H1 (cell line): ENCODE data around the gene MSANTD7. TPM values are rescaled to one million over a fixed set of nuclear protein-coding genes. Genes with fewer than 3 reads are reported as not detected.

Experiments used
- CTCF ChIA-PET: fragments of 300-600 bp; sonication (Branson Sonifier 250); formaldehyde crosslinking; loops from one replicate; lab custom pipeline; 2021; ENCODE audit not compliant: partially characterized antibody; lab: Charles Lee
- POLR2A ChIA-PET: fragments of 300-600 bp; sonication (Branson Sonifier 250); formaldehyde crosslinking; loops from one replicate; lab custom pipeline; 2021; ENCODE audit warnings: inconsistent platforms; ENCODE audit not compliant: partially characterized antibody; lab: Charles Lee
- DNase-seq, 2 experiments: peaks; one replicate each; pipeline versions ENCODE4 v3.0.0 to v3.0.0-alpha.2; 2010 to 2022; ENCODE audit warnings: low spot score in 2 of 2, low read depth in 1 of 2, mixed read lengths in 1 of 2
- FAIRE-seq: peaks from 2 replicates; lab custom pipeline; 2011; peaks lifted over from hg19 to GRCh38; lab: Jason Lieb, UNC
- H2AFZ ChIP-seq: 2 replicates; pipeline ENCODE4 v1.8.1; 2012; ENCODE audit warnings: low read length, inconsistent platforms
- H2AK5ac ChIP-seq: 2 replicates; pipeline ENCODE4 v1.6.1; 2013; ENCODE audit warnings: low read depth, low read length
- H2BK120ac ChIP-seq: replicated peaks from 2 replicates; pipeline ENCODE3; 2013; ENCODE audit warnings: low read depth, low read length, inconsistent platforms
- H2BK12ac ChIP-seq: 2 replicates; pipeline ENCODE4 v1.6.1; 2013; ENCODE audit warnings: low read depth, low read length
- H2BK15ac ChIP-seq: 2 replicates; pipeline ENCODE4 v1.6.1; 2013; ENCODE audit warnings: low read length
- H2BK20ac ChIP-seq: 2 replicates; pipeline ENCODE4 v1.6.1; 2013; ENCODE audit warnings: low read length
- H2BK5ac ChIP-seq: 2 replicates; pipeline ENCODE4 v1.6.1; 2013; ENCODE audit warnings: low read depth, low read length
- H3K14ac ChIP-seq: 2 replicates; pipeline ENCODE4 v1.6.1; 2013; ENCODE audit warnings: inconsistent platforms; ENCODE audit not compliant: insufficient read length
- H3K18ac ChIP-seq: 2 replicates; pipeline ENCODE4 v1.6.1; 2013; ENCODE audit warnings: low read length; ENCODE audit errors: extremely low read depth
- H3K23ac ChIP-seq: 2 replicates; pipeline ENCODE4 v1.6.1; 2013; ENCODE audit warnings: inconsistent platforms; ENCODE audit not compliant: insufficient read length
- H3K23me2 ChIP-seq: 2 replicates; pipeline ENCODE4 v1.6.1; 2013; ENCODE audit warnings: low read depth, low read length
- H3K27ac ChIP-seq: 2 replicates; pipeline ENCODE4 v1.6.1; 2011; ENCODE audit warnings: low read depth, low read length, inconsistent platforms
- H3K27me3 ChIP-seq, 4 experiments: replicated peaks in 1 of 4; 1 replicate in 1 of 4; 2 replicates in 3 of 4; pipeline versions ENCODE4 v1.6.1 to v1.8.1; 2011 to 2013; ENCODE audit warnings: low read length in 3 of 4, mild to moderate bottlenecking in 3 of 4, inconsistent platforms in 2 of 4, mixed read lengths in 2 of 4, moderate library complexity in 1 of 4; ENCODE audit not compliant: control insufficient read depth in 3 of 4, insufficient read depth in 3 of 4; ENCODE audit errors: extremely low read depth in 1 of 4
- H3K36me3 ChIP-seq, 4 experiments: 2 replicates each; pipeline versions ENCODE4 v1.6.1 to v1.8.1; 2011 to 2013; ENCODE audit warnings: mild to moderate bottlenecking in 4 of 4, low read length in 3 of 4, moderate library complexity in 2 of 4, control low read depth in 1 of 4, inconsistent platforms in 1 of 4; ENCODE audit not compliant: insufficient read depth in 4 of 4, control insufficient read depth in 2 of 4
- H3K4ac ChIP-seq: replicated peaks from 2 replicates; pipeline ENCODE3; 2013; ENCODE audit warnings: low read length, low read depth, mixed read lengths, inconsistent platforms; ENCODE audit not compliant: insufficient read length
- H3K4me1 ChIP-seq, 4 experiments: replicated peaks in 1 of 4; 1 replicate in 1 of 4; 2 replicates in 3 of 4; pipeline versions ENCODE4 v1.6.1 to v1.8.1; 2011 to 2013; ENCODE audit warnings: low read length in 3 of 4, inconsistent platforms in 2 of 4, mixed read lengths in 1 of 4; ENCODE audit not compliant: insufficient read depth in 4 of 4, control insufficient read depth in 3 of 4
- H3K4me2 ChIP-seq, 2 experiments: 2 replicates each; pipeline versions ENCODE4 v1.6.1 to v1.8.1; 2011 to 2013; ENCODE audit warnings: low read depth in 2 of 2, low read length in 2 of 2, control low read depth in 1 of 2, inconsistent platforms in 1 of 2, mild to moderate bottlenecking in 1 of 2; ENCODE audit not compliant: insufficient read depth in 1 of 2
- H3K4me3 ChIP-seq, 4 experiments: fragments of 200-600, 300-600 bp in 1 of 4; sonication (generic), shearing (Covaris generic), sonication (Bioruptor Twin) in 1 of 4; 2 replicates each; pipeline versions ENCODE4 v1.5.1 to v1.8.1; 2011 to 2016; ENCODE audit warnings: low read length in 4 of 4, low read depth in 3 of 4, control low read depth in 2 of 4, inconsistent platforms in 2 of 4, mild to moderate bottlenecking in 2 of 4, mixed read lengths in 1 of 4, moderate library complexity in 1 of 4; ENCODE audit not compliant: insufficient read depth in 2 of 4; ENCODE audit errors: extremely low read depth in 1 of 4
- H3K56ac ChIP-seq: replicated peaks from 2 replicates; pipeline ENCODE3; 2013; ENCODE audit warnings: low read depth, mild to moderate bottlenecking, mixed read lengths, low read length, inconsistent platforms; ENCODE audit not compliant: insufficient read length
- H3K79me1 ChIP-seq: 2 replicates; pipeline ENCODE4 v1.6.1; 2013; ENCODE audit warnings: low read depth, low read length, control low read depth
- H3K79me2 ChIP-seq, 2 experiments: 2 replicates each; pipeline versions ENCODE4 v1.6.1 to v1.8.1; 2012 to 2013; ENCODE audit warnings: low read length in 2 of 2, mild to moderate bottlenecking in 2 of 2, inconsistent platforms in 1 of 2; ENCODE audit not compliant: insufficient read depth in 2 of 2, control insufficient read depth in 1 of 2
- H3K9ac ChIP-seq, 4 experiments: replicated peaks in 1 of 4; 1 replicate in 1 of 4; 2 replicates in 3 of 4; pipeline versions ENCODE4 v1.6.1 to v1.8.1; 2011 to 2013; ENCODE audit warnings: low read depth in 3 of 4, low read length in 3 of 4, control low read depth in 2 of 4, mild to moderate bottlenecking in 2 of 4, moderate library complexity in 2 of 4, inconsistent platforms in 1 of 4; ENCODE audit errors: extremely low read depth in 1 of 4
- H3K9me3 ChIP-seq, 2 experiments: 2 replicates each; pipeline versions ENCODE4 v1.6.1 to v1.8.1; 2012 to 2013; ENCODE audit warnings: mild to moderate bottlenecking in 2 of 2, moderate library complexity in 2 of 2, control low read depth in 1 of 2, inconsistent platforms in 1 of 2, low read depth in 1 of 2, low read length in 1 of 2, mixed read lengths in 1 of 2; ENCODE audit not compliant: insufficient read depth in 2 of 2
- H4K20me1 ChIP-seq, 2 experiments: replicated peaks in 1 of 2; 2 replicates each; pipeline versions ENCODE3 to v1.8.1; 2011 to 2013; ENCODE audit warnings: inconsistent platforms in 2 of 2, low read length in 2 of 2, mild to moderate bottlenecking in 1 of 2; ENCODE audit not compliant: insufficient read depth in 2 of 2, control insufficient read depth in 1 of 2
- H4K5ac ChIP-seq: 2 replicates; pipeline ENCODE4 v1.6.1; 2013; ENCODE audit warnings: low read length, low read depth, mixed read lengths, inconsistent platforms; ENCODE audit not compliant: insufficient read length
- H4K8ac ChIP-seq: 2 replicates; pipeline ENCODE4 v1.8.0; 2013; ENCODE audit warnings: mild to moderate bottlenecking, moderate library complexity, low read length, inconsistent platforms; ENCODE audit not compliant: insufficient read depth; ENCODE audit errors: extremely low read depth
- H4K91ac ChIP-seq: replicated peaks from 2 replicates; pipeline ENCODE3; 2013; ENCODE audit warnings: low read length, mixed read lengths, inconsistent platforms; ENCODE audit not compliant: insufficient read length
- CTCF ChIP-seq, 3 experiments: IDR thresholded peaks; 1 replicate in 2 of 3; 2 replicates in 1 of 3; pipeline versions ENCODE4 v1.5.1 to v1.6.1; 2011; ENCODE audit warnings: low read length in 3 of 3, mild to moderate bottlenecking in 3 of 3, inconsistent platforms in 2 of 3, low read depth in 1 of 3, moderate library complexity in 1 of 3; ENCODE audit not compliant: insufficient read depth in 1 of 3; ENCODE audit errors: control extremely low read depth in 1 of 3
- GTF2F1 ChIP-seq: IDR thresholded peaks from 2 replicates; pipeline ENCODE4 v1.6.1; 2012; ENCODE audit warnings: low read depth, low read length, improper control_type of control experiment, borderline replicate concordance
- JUN ChIP-seq: IDR thresholded peaks from 2 replicates; pipeline ENCODE4 v1.6.1; 2011; ENCODE audit warnings: low read depth, mild to moderate bottlenecking, improper control_type of control experiment, low read length
- MAFK ChIP-seq: IDR thresholded peaks from 2 replicates; pipeline ENCODE4 v1.6.1; 2012; ENCODE audit warnings: low read depth, mild to moderate bottlenecking, improper control_type of control experiment, low read length
- PHF8 ChIP-seq: fragments of 200-600 bp; sonication (generic); conservative IDR thresholded peaks from 2 replicates; pipeline ENCODE4 v1.7.1; 2012; ENCODE audit warnings: low read depth, mild to moderate bottlenecking, inconsistent platforms, low read length, moderate library complexity
- POLR2AphosphoS5 ChIP-seq: IDR thresholded peaks from 2 replicates; pipeline ENCODE4 v1.6.1; 2011; ENCODE audit warnings: low read depth, low read length
- RAD21 ChIP-seq, 2 experiments: IDR thresholded peaks in 1 of 2; conservative IDR thresholded peaks in 1 of 2; 2 replicates each; pipeline ENCODE4 v1.6.1; 2011; ENCODE audit warnings: low read depth in 2 of 2, low read length in 2 of 2, improper control_type of control experiment in 1 of 2, inconsistent platforms in 1 of 2, mild to moderate bottlenecking in 1 of 2, moderate library complexity in 1 of 2
- SP2 ChIP-seq: IDR thresholded peaks from 2 replicates; pipeline ENCODE4 v1.6.1; 2012; ENCODE audit warnings: mild to moderate bottlenecking, low read length, inconsistent platforms
- TEAD4 ChIP-seq: IDR thresholded peaks from 2 replicates; pipeline ENCODE4 v1.6.1; 2012; ENCODE audit warnings: low read depth, low read length, inconsistent platforms, mixed read lengths
- WGBS, 2 experiments: shearing (Covaris generic) in 1 of 2; methylation state at CpG; one replicate each; pipeline versions ENCODE4 v1.1.6 to v1.1.7; 2013 to 2015; ENCODE audit warnings: low lambda C conversion rate in 2 of 2, mixed read lengths in 2 of 2, inconsistent platforms in 1 of 2, low coverage in 1 of 2, missing lambda C conversion rate in 1 of 2; ENCODE audit not compliant: insufficient replicate concordance in 2 of 2, insufficient coverage in 1 of 2, insufficient read length in 1 of 2; ENCODE audit errors: extremely low coverage in 1 of 2, missing lambda C conversion rate in 1 of 2; 5-methylcytosine and 5-hydroxymethylcytosine counted together
- polyA plus RNA-seq, 7 experiments: library from polyadenylated mRNA; depleted of rRNA in 3 of 7; stranded (reverse) in 5 of 7; unstranded in 2 of 7; fragments of >200 nt in 5 of 7; fragments of 200-250 nt in 2 of 7; gene quantifications; 1 replicate in 5 of 7; 2 replicates in 1 of 7; 4 replicates in 1 of 7; pipeline versions ENCODE4 v1.2.1 to v1.2.3, GENCODE V29; 2011 to 2013; ENCODE audit warnings: missing spikeins in 2 of 7, mixed read lengths in 2 of 7
- total RNA-seq: library from RNA; stranded (reverse); fragmentation: NEBNext Ultra II Directional; extraction: Animal tissue kit (Norgen Biotek cat#: 25700); gene quantifications from 2 replicates; pipeline ENCODE4 v1.2.1, GENCODE V29; 2021

The MSANTD7 gene
- total and polyA plus RNA-seq, 2 of the 8 experiments (the other 6 are each of a cell fraction or from before 2014, with no cell fraction given): 5.0 to 15.2 TPM

DNA sequence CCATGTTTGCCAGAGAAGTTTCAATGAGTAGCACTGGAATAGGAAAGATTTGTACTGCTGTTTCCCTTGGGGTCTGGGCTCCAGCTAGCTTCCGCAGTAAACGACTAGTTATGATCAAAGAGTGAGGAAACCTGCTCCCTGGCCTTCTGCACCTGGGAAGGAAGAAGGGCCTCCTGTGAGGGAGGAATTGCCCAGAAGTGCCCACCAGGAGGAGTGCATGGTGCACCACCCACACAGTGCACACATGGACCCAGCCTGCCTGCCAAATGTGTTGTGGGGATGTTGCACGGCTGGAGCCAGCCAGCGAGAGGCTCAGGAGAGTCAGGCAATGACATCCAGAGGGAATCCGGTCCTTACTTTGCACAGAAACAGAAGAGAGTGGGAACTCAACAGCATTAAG is 36.4 kb upstream of the MSANTD7 start:
- FAIRE-seq: no peak
- POLR2A ChIA-PET: no interaction called here

More for the DNA sequence above, 36.4 kb upstream of the MSANTD7 start:
- no peak overlapping the region for H3K4me2 ChIP-seq
- H4K5ac ChIP-seq: no peak overlapping the region
- no peak overlapping the region for H4K8ac ChIP-seq
- no peak overlapping the region for H3K27ac ChIP-seq
- no peak overlapping the region for H4K91ac ChIP-seq
- no peaks in the 10 kb centered on the region for H3K23me2 ChIP-seq
- H3K18ac ChIP-seq: no peak overlapping the region
- no peaks in the 10 kb centered on the region for H3K9me3 ChIP-seq
- no peak overlapping the region for H2AFZ ChIP-seq
- no peak overlapping the region for H3K56ac ChIP-seq
- H3K36me3 ChIP-seq: no peaks in the 10 kb centered on the region
- no peak overlapping the region for H3K4me3 ChIP-seq
- H3K9ac ChIP-seq: no peak overlapping the region
- TF ChIP-seq CTCF (IDR thresholded peaks at IDR 0.05; ENCODE audit: control extremely low read depth in 1 of 3, insufficient read depth in 1 of 3, low read depth in 1 of 3, low read length in 3 of 3): peak in 2 of 3 experiments; percentile 28 to 30; a peak in 2 of 4 replicates
- TF ChIP-seq JUN: no peak
- TF ChIP-seq POLR2AphosphoS5: no peak
- TF ChIP-seq PHF8: no peak
- TF ChIP-seq SP2: no peak
- TF ChIP-seq MAFK: no peak
- peak; percentile 37 to 40; a peak in 2 of 4 replicates for TF ChIP-seq RAD21 (IDR thresholded peaks at IDR 0.05 in 1 of 2, conservative IDR thresholded peaks at IDR 0.05 in 1 of 2; ENCODE audit: low read depth in 2 of 2, low read length in 2 of 2)
- TF ChIP-seq TEAD4: no peak
- TF ChIP-seq GTF2F1: no peak
- H3K79me2 ChIP-seq: no peaks in the 10 kb centered on the region; a peak in 1 of 4 replicates
- H3K14ac ChIP-seq: no peak overlapping the region
- no peak overlapping the region for H3K23ac ChIP-seq
- no peak overlapping the region for H2BK120ac ChIP-seq
- no peak overlapping the region for H2AK5ac ChIP-seq
- H3K4me1 ChIP-seq: no peaks in the 10 kb centered on the region
- no peak overlapping the region for H2BK5ac ChIP-seq
- CTCF ChIA-PET: interaction anchor here (0.6 to 2.6 kb wide), 8 partner anchors 12 to 357 kb away, joined by 3 to 9 read pairs (median 5); no protein-coding TSS in a partner anchor
- H2BK12ac ChIP-seq: no peak overlapping the region
- 88% methylated on average over 5 of the region's 5 CpGs; no CpG with 5 or more reads in 1 of the 2 experiments for WGBS, 2 experiments
- H3K4ac ChIP-seq: no peak overlapping the region
- H2BK15ac ChIP-seq: no peak overlapping the region
- H3K79me1 ChIP-seq: no peaks in the 10 kb centered on the region
- H2BK20ac ChIP-seq: no peak overlapping the region
- no peak for DNase-seq
- H4K20me1 ChIP-seq: no peaks in the 10 kb centered on the region
- no peaks in the 10 kb centered on the region; a peak in 1 of 7 replicates for H3K27me3 ChIP-seq
